HL-60 (cell line): ENCODE results near the gene SECTM1.

Experiments used
- CTCF ChIP-seq: IDR thresholded peaks from one replicate; pipeline ENCODE4 v1.5.1; 2011; ENCODE audit warnings: low read length, control low read depth, inconsistent platforms; ENCODE audit not compliant: insufficient read depth
- POLR2AphosphoS5 ChIP-seq: IDR thresholded peaks from 2 replicates; pipeline ENCODE4 v1.6.1; 2012; ENCODE audit warnings: low read depth
- SPI1 ChIP-seq: IDR thresholded peaks from 2 replicates; pipeline ENCODE4 v1.6.1; 2012; ENCODE audit warnings: low read depth, mild to moderate bottlenecking, borderline replicate concordance

- TF ChIP-seq CTCF (no peak), SPI1 (no peak), POLR2AphosphoS5 (no peak)
These were observed 58.2 kb downstream of the SECTM1 start for GRCh38 chr17:82275326-82275725.
